Karpas-422 (cell line): ENCODE measurements around the gene HGS. TPM values are rescaled to one million over a fixed set of nuclear protein-coding genes. Genes with fewer than 3 reads are reported as not detected.

Experiments used
- DNase-seq: peaks from one replicate; pipeline ENCODE4 v3.0.0-alpha.2; 2015
- H2AFZ ChIP-seq: fragments of 200-600 bp; sonication (generic); 2 replicates; pipeline ENCODE4 v1.6.1; 2014; ENCODE audit warnings: antibody characterized with exemption, low read length, mixed read lengths
- H3K27ac ChIP-seq: fragments of 200-600 bp; sonication (generic); 2 replicates; pipeline ENCODE4 v1.5.1; 2014; ENCODE audit warnings: mild to moderate bottlenecking, low read length, moderate library complexity
- H3K27me3 ChIP-seq: fragments of 200-600 bp; sonication (generic); 2 replicates; pipeline ENCODE4 v1.6.1; 2014; ENCODE audit warnings: low read length, mixed read lengths
- H3K36me3 ChIP-seq: fragments of 200-600 bp; sonication (generic); 2 replicates; pipeline ENCODE4 v1.6.1; 2014; ENCODE audit warnings: low read length, mixed read lengths; ENCODE audit not compliant: insufficient read depth
- H3K4me1 ChIP-seq: fragments of 200-600 bp; sonication (generic); 2 replicates; pipeline ENCODE4 v1.6.1; 2014; ENCODE audit warnings: mild to moderate bottlenecking, low read length, mixed read lengths
- H3K4me2 ChIP-seq: fragments of 200-600 bp; sonication (generic); 2 replicates; pipeline ENCODE4 v1.6.1; 2014; ENCODE audit warnings: low read length, low read depth, mild to moderate bottlenecking; ENCODE audit not compliant: poor library complexity, severe bottlenecking
- H3K4me3 ChIP-seq: fragments of 200-600 bp; sonication (generic); 2 replicates; pipeline ENCODE4 v1.5.1; 2014; ENCODE audit warnings: mild to moderate bottlenecking, antibody characterized with exemption, low read length, mixed read lengths
- H3K79me2 ChIP-seq: fragments of 200-600 bp; sonication (generic); 2 replicates; pipeline ENCODE4 v1.6.1; 2014; ENCODE audit warnings: mild to moderate bottlenecking, low read length, mixed read lengths
- H3K9ac ChIP-seq: fragments of 200-600 bp; sonication (generic); 2 replicates; pipeline ENCODE4 v1.6.0; 2014; ENCODE audit warnings: low read length
- H3K9me2 ChIP-seq: fragments of 200-600 bp; sonication (generic), shearing (Covaris generic); replicated peaks from 2 replicates; pipeline ENCODE4 v1.6.0; 2014; ENCODE audit warnings: mild to moderate bottlenecking, low read length, moderate library complexity; ENCODE audit not compliant: insufficient read depth
- H3K9me3 ChIP-seq: fragments of 300-700, 200-600 bp; sonication (generic); 2 replicates; pipeline ENCODE4 v1.6.1; 2014; ENCODE audit warnings: low read length, mixed read lengths
- H4K20me1 ChIP-seq: fragments of 200-600 bp; sonication (generic); 2 replicates; pipeline ENCODE4 v1.6.1; 2014; ENCODE audit warnings: mild to moderate bottlenecking, antibody characterized with exemption, low read length, low read depth; ENCODE audit not compliant: insufficient read depth
- total RNA-seq: library from RNA; depleted of rRNA; stranded (reverse); fragments of >200 nt; shearing (Covaris generic); gene quantifications from 2 replicates; pipeline ENCODE4 v1.2.3, GENCODE V29; 2014; ENCODE audit warnings: low replicate concordance

HGS gene
- total RNA-seq, 1 experiment from 2014 or later, result 57.2 TPM

- Histone ChIP-seq H3K9me3 (no peaks in the 10 kb centered on the region), H3K27ac (no peak overlapping the region), H3K9me2 (no peaks in the 10 kb centered on the region), H3K27me3 (no peaks in the 10 kb centered on the region), H3K4me3 (no peak overlapping the region), H3K79me2 (peaks cover 22% of the 10 kb centered on the region), H2AFZ (no peak overlapping the region), H3K4me2 (no peak overlapping the region), H3K36me3 (no peaks in the 10 kb centered on the region), H3K4me1 (peaks cover 29% of the 10 kb centered on the region), H4K20me1 (0 out of 2 replicates have a peak, but pooled peaks cover 18% of the 10 kb centered on the region), H3K9ac (no peak overlapping the region)
- DNase-seq, result no peak
These were observed 31.5 kb downstream of the HGS start for GRCh38 chr17:81715107-81715871.

GRCh38 chr17:81715872-81716673 is 32.3 kb downstream of the HGS start:
- no peaks in the 10 kb centered on the region for H3K36me3 ChIP-seq
- peaks cover 22% of the 10 kb centered on the region for H3K79me2 ChIP-seq
- H3K4me3 ChIP-seq, result no peak overlapping the region
- no peak overlapping the region for H3K27ac ChIP-seq
- no peaks in the 10 kb centered on the region for H3K27me3 ChIP-seq
- H3K4me1 ChIP-seq, result peaks cover 23% of the 10 kb centered on the region
- no peak overlapping the region for H3K9ac ChIP-seq
- no peak for DNase-seq
- H4K20me1 ChIP-seq, result peaks cover 20% of the 10 kb centered on the region; the same call in 1 of the 2 replicates
- no peak overlapping the region for H3K4me2 ChIP-seq
- H3K9me2 ChIP-seq, result no peaks in the 10 kb centered on the region
- H3K9me3 ChIP-seq, result no peaks in the 10 kb centered on the region
- no peak overlapping the region for H2AFZ ChIP-seq

GRCh38 chr17:81716674-81716996 is 32.8 kb downstream of the HGS start:
- Histone ChIP-seq H3K9me2 (no peaks in the 10 kb centered on the region), H3K4me2 (no peak overlapping the region), H3K27me3 (no peaks in the 10 kb centered on the region), H3K79me2 (peaks cover 22% of the 10 kb centered on the region), H4K20me1 (peaks cover 21% of the 10 kb centered on the region; the same call in 1 of the 2 replicates), H3K9me3 (no peaks in the 10 kb centered on the region), H3K36me3 (no peaks in the 10 kb centered on the region), H3K27ac (no peak overlapping the region), H3K4me3 (no peak overlapping the region), H3K9ac (no peak overlapping the region), H2AFZ (no peak overlapping the region), H3K4me1 (peaks cover 17% of the 10 kb centered on the region)
- DNase-seq, result no peak

GRCh38 chr17:81717049-81717765 is 33.4 kb downstream of the HGS start:
- H3K27ac ChIP-seq, result no peak overlapping the region
- no peak for DNase-seq
- no peak overlapping the region for H3K4me2 ChIP-seq
- no peak overlapping the region for H3K9ac ChIP-seq
- H3K4me3 ChIP-seq, result no peak overlapping the region
- peaks cover 22% of the 10 kb centered on the region for H3K79me2 ChIP-seq
- no peaks in the 10 kb centered on the region for H3K9me2 ChIP-seq
- H3K36me3 ChIP-seq, result no peaks in the 10 kb centered on the region
- H4K20me1 ChIP-seq, result peaks cover 21% of the 10 kb centered on the region; the same call in 1 of the 2 replicates
- peaks cover 14% of the 10 kb centered on the region for H3K4me1 ChIP-seq
- no peaks in the 10 kb centered on the region for H3K9me3 ChIP-seq
- H3K27me3 ChIP-seq, result no peaks in the 10 kb centered on the region
- no peak overlapping the region for H2AFZ ChIP-seq

GRCh38 chr17:81717766-81718089 is 33.9 kb downstream of the HGS start:
- peaks cover 21% of the 10 kb centered on the region; the same call in 1 of the 2 replicates for H4K20me1 ChIP-seq
- no peaks in the 10 kb centered on the region for H3K9me3 ChIP-seq
- H3K9me2 ChIP-seq, result no peaks in the 10 kb centered on the region
- DNase-seq, result no peak
- H3K27ac ChIP-seq, result no peak overlapping the region
- H3K36me3 ChIP-seq, result no peaks in the 10 kb centered on the region
- H3K27me3 ChIP-seq, result no peaks in the 10 kb centered on the region
- peaks cover 17% of the 10 kb centered on the region for H3K79me2 ChIP-seq
- no peak overlapping the region for H3K9ac ChIP-seq
- H3K4me3 ChIP-seq, result no peak overlapping the region
- H2AFZ ChIP-seq, result no peak overlapping the region
- peaks cover 13% of the 10 kb centered on the region for H3K4me1 ChIP-seq
- H3K4me2 ChIP-seq, result no peak overlapping the region

GRCh38 chr17:81719410-81720266 is 35.8 kb downstream of the HGS start:
- H3K9me2 ChIP-seq, result no peaks in the 10 kb centered on the region
- H2AFZ ChIP-seq, result no peak overlapping the region
- H3K79me2 ChIP-seq, result no peaks in the 10 kb centered on the region
- no peaks in the 10 kb centered on the region for H3K4me1 ChIP-seq
- DNase-seq, result no peak
- no peak overlapping the region for H3K4me2 ChIP-seq
- peaks cover 9% of the 10 kb centered on the region; the same call in 1 of the 2 replicates for H4K20me1 ChIP-seq
- no peaks in the 10 kb centered on the region for H3K36me3 ChIP-seq
- no peak overlapping the region for H3K4me3 ChIP-seq
- H3K27ac ChIP-seq, result no peak overlapping the region
- H3K9ac ChIP-seq, result no peak overlapping the region
- no peaks in the 10 kb centered on the region for H3K9me3 ChIP-seq
- H3K27me3 ChIP-seq, result no peaks in the 10 kb centered on the region

- no peaks in the 10 kb centered on the region for H3K27me3 ChIP-seq
- H3K4me3 ChIP-seq, result no peak overlapping the region
- H3K36me3 ChIP-seq, result no peaks in the 10 kb centered on the region
- H3K79me2 ChIP-seq, result no peaks in the 10 kb centered on the region
- H3K4me1 ChIP-seq, result peaks cover 3% of the 10 kb centered on the region
- no peak overlapping the region for H3K9ac ChIP-seq
- no peak for DNase-seq
- no peaks in the 10 kb centered on the region for H3K9me2 ChIP-seq
- H3K9me3 ChIP-seq, result no peaks in the 10 kb centered on the region
- peaks cover 2% of the 10 kb centered on the region; the same call in 1 of the 2 replicates for H4K20me1 ChIP-seq
- H2AFZ ChIP-seq, result no peak overlapping the region
- H3K4me2 ChIP-seq, result no peak overlapping the region
- H3K27ac ChIP-seq, result no peak overlapping the region
These were observed 36.7 kb downstream of the HGS start for GRCh38 chr17:81720267-81721071.
